ENCODE results near the gene SLC25A18. TPM values are rescaled to one million over a fixed set of nuclear protein-coding genes. Genes with fewer than 3 reads are reported as not detected.
A peak's percentile ranks its signal among the peaks of the same experiment; 100 is the strongest.

Gene SLC25A18
- total RNA-seq, 1 donor from 2014 or later, result not detected

DNA sequence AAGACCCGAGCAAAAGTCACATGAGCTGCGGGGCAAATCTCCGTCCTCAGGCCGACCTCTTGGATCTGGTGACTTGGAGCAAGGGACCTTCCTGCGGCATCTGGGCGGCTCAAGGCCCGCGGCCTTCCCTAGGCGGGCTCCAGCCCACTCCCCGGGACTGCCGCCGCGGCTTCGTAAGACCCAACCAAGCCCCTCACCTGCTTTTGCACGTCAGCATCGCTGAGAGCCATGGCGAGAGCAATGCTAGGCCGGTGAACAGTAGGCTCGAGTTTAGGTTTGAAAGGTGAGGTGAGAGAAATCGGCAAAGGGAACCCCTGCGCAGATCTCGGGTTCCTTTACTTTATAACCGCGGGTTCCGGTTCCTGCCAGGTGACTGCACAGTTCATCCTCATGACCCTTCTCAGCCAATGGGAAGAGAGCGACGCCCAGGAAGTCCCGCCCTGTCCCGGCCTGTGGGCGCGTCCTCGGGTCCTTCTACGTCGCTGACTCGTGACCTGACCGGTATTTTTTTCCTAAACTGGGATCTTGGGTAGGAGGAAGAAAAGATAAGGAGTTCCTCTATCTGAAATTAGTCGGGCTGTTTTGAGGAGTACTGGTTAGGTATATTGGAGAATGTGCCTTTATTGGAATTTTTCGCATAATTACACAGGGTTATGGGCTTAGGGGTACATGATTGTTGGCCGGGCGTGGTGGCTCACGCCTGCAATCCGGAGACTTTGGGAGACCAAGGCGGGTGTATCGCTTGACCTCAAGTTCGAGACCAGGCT, 65.3 kb downstream of the SLC25A18 start, which contains the start of gene ATP6V1E1:
TSS of gene ATP6V1E1 (minus strand) at position 344 of the 767 bp plus-strand sequence. CDS start at position 230, 114 bp downstream.
- peak within 1 kb of the TSS; percentile 99 for H3K4me3 ChIP-seq (ENCODE audit: low read depth, low read length)
- DNase-seq (ENCODE audit: low read depth), result peak; percentile 81
- no peak for TF ChIP-seq CTCF (conservative IDR thresholded peaks at IDR 0.05; ENCODE audit: low read depth, low read length)

GRCh38 chr22:17629173-17629489, 65.8 kb downstream of the SLC25A18 start:
- H3K4me3 ChIP-seq (ENCODE audit: low read depth, low read length), result peak overlapping the region; percentile 99
- DNase-seq (ENCODE audit: low read depth), result no peak
- no peak for TF ChIP-seq CTCF (conservative IDR thresholded peaks at IDR 0.05; ENCODE audit: low read depth, low read length)

- H3K4me3 ChIP-seq (ENCODE audit: low read depth, low read length), result peak overlapping the region; percentile 99
Measured at GRCh38 chr22:17629641-17630040, 66.3 kb downstream of the SLC25A18 start.

GRCh38 chr22:17631076-17631565, 67.8 kb downstream of the SLC25A18 start:
- no peak overlapping the region for H3K4me3 ChIP-seq (ENCODE audit: low read depth, low read length)
- no peak for TF ChIP-seq CTCF (conservative IDR thresholded peaks at IDR 0.05; ENCODE audit: low read depth, low read length)
- DNase-seq (ENCODE audit: low read depth), result no peak

More at GRCh38 chr22:17629641-17630040, 66.3 kb downstream of the SLC25A18 start:
- TF ChIP-seq CTCF (conservative IDR thresholded peaks at IDR 0.05; ENCODE audit: low read depth, low read length), result no peak
- no peak for DNase-seq (ENCODE audit: low read depth)

DNA sequence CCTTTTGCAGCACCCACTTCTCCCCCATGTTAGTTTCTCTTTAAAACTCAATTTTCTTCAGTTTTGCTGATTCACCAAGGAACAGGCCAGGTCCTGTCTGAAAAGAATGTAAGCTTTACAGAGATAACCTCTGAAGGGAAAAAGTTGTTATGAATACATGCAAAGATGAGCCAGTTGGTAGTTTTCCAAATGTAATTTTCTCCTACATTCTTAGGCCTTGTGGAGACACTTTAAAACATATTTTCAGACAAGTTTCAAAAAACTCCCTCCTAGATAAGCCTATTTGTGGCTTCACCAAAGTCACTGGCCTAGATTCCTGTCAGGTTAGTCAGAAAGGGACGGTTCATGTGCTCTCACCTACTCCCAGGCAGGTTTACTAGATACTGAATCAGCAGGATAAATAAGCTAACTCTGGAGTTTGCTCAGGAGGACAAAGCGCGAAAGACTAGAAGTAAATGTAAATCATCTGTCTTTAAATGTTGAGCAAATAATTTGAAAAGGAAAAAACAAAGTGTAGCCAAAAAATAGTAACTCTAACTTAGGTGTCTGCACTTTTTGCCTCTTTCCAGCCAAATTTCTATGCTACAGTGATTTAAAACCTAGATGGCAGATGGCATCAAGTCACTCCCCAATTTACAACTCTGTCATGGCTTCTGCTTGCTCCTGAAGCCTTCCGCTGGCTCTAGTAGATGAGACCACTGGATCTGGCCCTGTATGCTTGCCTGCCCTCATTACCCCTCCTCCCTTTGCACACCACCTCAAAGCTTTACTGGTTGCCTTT, 70.1 kb downstream of the SLC25A18 start:
- peak; percentile 92 for DNase-seq (ENCODE audit: low read depth)
- no peak for TF ChIP-seq CTCF (conservative IDR thresholded peaks at IDR 0.05; ENCODE audit: low read depth, low read length)
- H3K4me3 ChIP-seq (ENCODE audit: low read depth, low read length), result no peak overlapping the region

GRCh38 chr22:17633998-17634323, 70.7 kb downstream of the SLC25A18 start:
- DNase-seq (ENCODE audit: low read depth), result no peak
- H3K4me3 ChIP-seq (ENCODE audit: low read depth, low read length), result no peak overlapping the region
- no peak for TF ChIP-seq CTCF (conservative IDR thresholded peaks at IDR 0.05; ENCODE audit: low read depth, low read length)

Data from epithelial cell of proximal tubule (primary cell).